H1 (cell line): ENCODE measurements around the gene MAPK14. TPM values are rescaled to one million over a fixed set of nuclear protein-coding genes. Genes with fewer than 3 reads are reported as not detected.

Source experiments
- CTCF ChIA-PET: fragments of 300-600 bp; sonication (Branson Sonifier 250); formaldehyde crosslinking; loops from one replicate; lab custom pipeline; 2021; ENCODE audit not compliant: partially characterized antibody; lab: Charles Lee
- POLR2A ChIA-PET: fragments of 300-600 bp; sonication (Branson Sonifier 250); formaldehyde crosslinking; loops from one replicate; lab custom pipeline; 2021; ENCODE audit warnings: inconsistent platforms; ENCODE audit not compliant: partially characterized antibody; lab: Charles Lee
- DNase-seq, 2 experiments: peaks; one replicate each; pipeline versions ENCODE4 v3.0.0 to v3.0.0-alpha.2; 2010 to 2022; ENCODE audit warnings: low spot score in 2 of 2, low read depth in 1 of 2, mixed read lengths in 1 of 2
- FAIRE-seq: peaks from 2 replicates; lab custom pipeline; 2011; peaks lifted over from hg19 to GRCh38; lab: Jason Lieb, UNC
- H2AFZ ChIP-seq: 2 replicates; pipeline ENCODE4 v1.8.1; 2012; ENCODE audit warnings: low read length, inconsistent platforms
- H2AK5ac ChIP-seq: 2 replicates; pipeline ENCODE4 v1.6.1; 2013; ENCODE audit warnings: low read depth, low read length
- H2BK120ac ChIP-seq: replicated peaks from 2 replicates; pipeline ENCODE3; 2013; ENCODE audit warnings: low read depth, low read length, inconsistent platforms
- H2BK12ac ChIP-seq: 2 replicates; pipeline ENCODE4 v1.6.1; 2013; ENCODE audit warnings: low read depth, low read length
- H2BK15ac ChIP-seq: 2 replicates; pipeline ENCODE4 v1.6.1; 2013; ENCODE audit warnings: low read length
- H2BK20ac ChIP-seq: 2 replicates; pipeline ENCODE4 v1.6.1; 2013; ENCODE audit warnings: low read length
- H2BK5ac ChIP-seq: 2 replicates; pipeline ENCODE4 v1.6.1; 2013; ENCODE audit warnings: low read depth, low read length
- H3K14ac ChIP-seq: 2 replicates; pipeline ENCODE4 v1.6.1; 2013; ENCODE audit warnings: inconsistent platforms; ENCODE audit not compliant: insufficient read length
- H3K18ac ChIP-seq: 2 replicates; pipeline ENCODE4 v1.6.1; 2013; ENCODE audit warnings: low read length; ENCODE audit errors: extremely low read depth
- H3K23ac ChIP-seq: 2 replicates; pipeline ENCODE4 v1.6.1; 2013; ENCODE audit warnings: inconsistent platforms; ENCODE audit not compliant: insufficient read length
- H3K23me2 ChIP-seq: 2 replicates; pipeline ENCODE4 v1.6.1; 2013; ENCODE audit warnings: low read depth, low read length
- H3K27ac ChIP-seq: 2 replicates; pipeline ENCODE4 v1.6.1; 2011; ENCODE audit warnings: low read depth, low read length, inconsistent platforms
- H3K27me3 ChIP-seq, 4 experiments: replicated peaks in 1 of 4; 1 replicate in 1 of 4; 2 replicates in 3 of 4; pipeline versions ENCODE4 v1.6.1 to v1.8.1; 2011 to 2013; ENCODE audit warnings: low read length in 3 of 4, mild to moderate bottlenecking in 3 of 4, inconsistent platforms in 2 of 4, mixed read lengths in 2 of 4, moderate library complexity in 1 of 4; ENCODE audit not compliant: control insufficient read depth in 3 of 4, insufficient read depth in 3 of 4; ENCODE audit errors: extremely low read depth in 1 of 4
- H3K36me3 ChIP-seq, 4 experiments: 2 replicates each; pipeline versions ENCODE4 v1.6.1 to v1.8.1; 2011 to 2013; ENCODE audit warnings: mild to moderate bottlenecking in 4 of 4, low read length in 3 of 4, moderate library complexity in 2 of 4, control low read depth in 1 of 4, inconsistent platforms in 1 of 4; ENCODE audit not compliant: insufficient read depth in 4 of 4, control insufficient read depth in 2 of 4
- H3K4ac ChIP-seq: replicated peaks from 2 replicates; pipeline ENCODE3; 2013; ENCODE audit warnings: low read length, low read depth, mixed read lengths, inconsistent platforms; ENCODE audit not compliant: insufficient read length
- H3K4me1 ChIP-seq, 4 experiments: replicated peaks in 1 of 4; 1 replicate in 1 of 4; 2 replicates in 3 of 4; pipeline versions ENCODE4 v1.6.1 to v1.8.1; 2011 to 2013; ENCODE audit warnings: low read length in 3 of 4, inconsistent platforms in 2 of 4, mixed read lengths in 1 of 4; ENCODE audit not compliant: insufficient read depth in 4 of 4, control insufficient read depth in 3 of 4
- H3K4me2 ChIP-seq, 2 experiments: 2 replicates each; pipeline versions ENCODE4 v1.6.1 to v1.8.1; 2011 to 2013; ENCODE audit warnings: low read depth in 2 of 2, low read length in 2 of 2, control low read depth in 1 of 2, inconsistent platforms in 1 of 2, mild to moderate bottlenecking in 1 of 2; ENCODE audit not compliant: insufficient read depth in 1 of 2
- H3K4me3 ChIP-seq, 4 experiments: fragments of 200-600, 300-600 bp in 1 of 4; sonication (generic), shearing (Covaris generic), sonication (Bioruptor Twin) in 1 of 4; 2 replicates each; pipeline versions ENCODE4 v1.5.1 to v1.8.1; 2011 to 2016; ENCODE audit warnings: low read length in 4 of 4, low read depth in 3 of 4, control low read depth in 2 of 4, inconsistent platforms in 2 of 4, mild to moderate bottlenecking in 2 of 4, mixed read lengths in 1 of 4, moderate library complexity in 1 of 4; ENCODE audit not compliant: insufficient read depth in 2 of 4; ENCODE audit errors: extremely low read depth in 1 of 4
- H3K56ac ChIP-seq: replicated peaks from 2 replicates; pipeline ENCODE3; 2013; ENCODE audit warnings: low read depth, mild to moderate bottlenecking, mixed read lengths, low read length, inconsistent platforms; ENCODE audit not compliant: insufficient read length
- H3K79me1 ChIP-seq: 2 replicates; pipeline ENCODE4 v1.6.1; 2013; ENCODE audit warnings: low read depth, low read length, control low read depth
- H3K79me2 ChIP-seq, 2 experiments: 2 replicates each; pipeline versions ENCODE4 v1.6.1 to v1.8.1; 2012 to 2013; ENCODE audit warnings: low read length in 2 of 2, mild to moderate bottlenecking in 2 of 2, inconsistent platforms in 1 of 2; ENCODE audit not compliant: insufficient read depth in 2 of 2, control insufficient read depth in 1 of 2
- H3K9ac ChIP-seq, 4 experiments: replicated peaks in 1 of 4; 1 replicate in 1 of 4; 2 replicates in 3 of 4; pipeline versions ENCODE4 v1.6.1 to v1.8.1; 2011 to 2013; ENCODE audit warnings: low read depth in 3 of 4, low read length in 3 of 4, control low read depth in 2 of 4, mild to moderate bottlenecking in 2 of 4, moderate library complexity in 2 of 4, inconsistent platforms in 1 of 4; ENCODE audit errors: extremely low read depth in 1 of 4
- H3K9me3 ChIP-seq, 2 experiments: 2 replicates each; pipeline versions ENCODE4 v1.6.1 to v1.8.1; 2012 to 2013; ENCODE audit warnings: mild to moderate bottlenecking in 2 of 2, moderate library complexity in 2 of 2, control low read depth in 1 of 2, inconsistent platforms in 1 of 2, low read depth in 1 of 2, low read length in 1 of 2, mixed read lengths in 1 of 2; ENCODE audit not compliant: insufficient read depth in 2 of 2
- H4K20me1 ChIP-seq, 2 experiments: replicated peaks in 1 of 2; 2 replicates each; pipeline versions ENCODE3 to v1.8.1; 2011 to 2013; ENCODE audit warnings: inconsistent platforms in 2 of 2, low read length in 2 of 2, mild to moderate bottlenecking in 1 of 2; ENCODE audit not compliant: insufficient read depth in 2 of 2, control insufficient read depth in 1 of 2
- H4K5ac ChIP-seq: 2 replicates; pipeline ENCODE4 v1.6.1; 2013; ENCODE audit warnings: low read length, low read depth, mixed read lengths, inconsistent platforms; ENCODE audit not compliant: insufficient read length
- H4K8ac ChIP-seq: 2 replicates; pipeline ENCODE4 v1.8.0; 2013; ENCODE audit warnings: mild to moderate bottlenecking, moderate library complexity, low read length, inconsistent platforms; ENCODE audit not compliant: insufficient read depth; ENCODE audit errors: extremely low read depth
- H4K91ac ChIP-seq: replicated peaks from 2 replicates; pipeline ENCODE3; 2013; ENCODE audit warnings: low read length, mixed read lengths, inconsistent platforms; ENCODE audit not compliant: insufficient read length
- CBX8 ChIP-seq: fragments of 300-800, 300-1000 bp; sonication (generic); IDR thresholded peaks from 2 replicates; pipeline ENCODE4 v1.7.1; 2016; ENCODE audit warnings: low read depth, low read length, borderline replicate concordance
- GABPA ChIP-seq: IDR thresholded peaks from 2 replicates; pipeline ENCODE4 v1.6.1; 2011; ENCODE audit warnings: mild to moderate bottlenecking, low read length, moderate library complexity, borderline replicate concordance; ENCODE audit not compliant: insufficient read depth
- GTF2F1 ChIP-seq: IDR thresholded peaks from 2 replicates; pipeline ENCODE4 v1.6.1; 2012; ENCODE audit warnings: low read depth, low read length, improper control_type of control experiment, borderline replicate concordance
- RFX5 ChIP-seq: IDR thresholded peaks from 2 replicates; pipeline ENCODE4 v1.6.1; 2011; ENCODE audit warnings: low read depth, low read length, improper control_type of control experiment, borderline replicate concordance
- SIN3A ChIP-seq, 2 experiments: IDR thresholded peaks in 1 of 2; conservative IDR thresholded peaks in 1 of 2; 2 replicates each; pipeline ENCODE4 v1.6.1; 2011 to 2012; ENCODE audit warnings: low read length in 2 of 2, improper control_type of control experiment in 1 of 2, low read depth in 1 of 2, mild to moderate bottlenecking in 1 of 2
- TAF7 ChIP-seq: optimal IDR thresholded peaks from 2 replicates; pipeline ENCODE3; 2011; ENCODE audit warnings: low read depth, mild to moderate bottlenecking, inconsistent platforms, low read length, moderate library complexity, borderline replicate concordance
- WGBS, 2 experiments: shearing (Covaris generic) in 1 of 2; methylation state at CpG; one replicate each; pipeline versions ENCODE4 v1.1.6 to v1.1.7; 2013 to 2015; ENCODE audit warnings: low lambda C conversion rate in 2 of 2, mixed read lengths in 2 of 2, inconsistent platforms in 1 of 2, low coverage in 1 of 2, missing lambda C conversion rate in 1 of 2; ENCODE audit not compliant: insufficient replicate concordance in 2 of 2, insufficient coverage in 1 of 2, insufficient read length in 1 of 2; ENCODE audit errors: extremely low coverage in 1 of 2, missing lambda C conversion rate in 1 of 2; 5-methylcytosine and 5-hydroxymethylcytosine counted together
- polyA plus RNA-seq, 7 experiments: library from polyadenylated mRNA; depleted of rRNA in 3 of 7; stranded (reverse) in 5 of 7; unstranded in 2 of 7; fragments of >200 nt in 5 of 7; fragments of 200-250 nt in 2 of 7; gene quantifications; 1 replicate in 5 of 7; 2 replicates in 1 of 7; 4 replicates in 1 of 7; pipeline versions ENCODE4 v1.2.1 to v1.2.3, GENCODE V29; 2011 to 2013; ENCODE audit warnings: missing spikeins in 2 of 7, mixed read lengths in 2 of 7
- total RNA-seq: library from RNA; stranded (reverse); fragmentation: NEBNext Ultra II Directional; extraction: Animal tissue kit (Norgen Biotek cat#: 25700); gene quantifications from 2 replicates; pipeline ENCODE4 v1.2.1, GENCODE V29; 2021

Gene MAPK14
- total and polyA plus RNA-seq, 2 of the 8 experiments (the other 6 are each of a cell fraction or from before 2014, with no cell fraction given): 18.1 to 39.3 TPM

GRCh38 chr6:36104836-36105235 lies 77.2 kb downstream of the MAPK14 start:
- WGBS, 2 experiments: 93% methylated on average over 2 of the region's 2 CpGs; no CpG with 5 or more reads in 1 of the 2 experiments

More at GRCh38 chr6:36104836-36105235, 77.2 kb downstream of the MAPK14 start:
- H3K27ac ChIP-seq: no peak overlapping the region
- H3K9ac ChIP-seq: no peak overlapping the region
- no peak for DNase-seq
- H3K4ac ChIP-seq: no peak overlapping the region
- H4K8ac ChIP-seq: no peak overlapping the region
- H3K36me3 ChIP-seq: peaks cover 4 to 30% (median 14%) of the 10 kb centered on the region in 4 experiments; a peak in 7 of 8 replicates
- no peak for TF ChIP-seq GABPA
- TF ChIP-seq TAF7: no peak
- no peak for TF ChIP-seq CBX8
- no peak for TF ChIP-seq RFX5
- TF ChIP-seq GTF2F1: no peak
- TF ChIP-seq SIN3A (conservative IDR thresholded peaks at IDR 0.05 in 1 of 2, IDR thresholded peaks at IDR 0.05 in 1 of 2; ENCODE audit: low read depth in 1 of 2, low read length in 2 of 2): no peak
- H2BK120ac ChIP-seq: no peak overlapping the region
- H3K79me2 ChIP-seq: no peaks in the 10 kb centered on the region
- ChIA-PET CTCF (interaction anchor here (0.6 to 3.8 kb wide), 9 partner anchors 10 to 388 kb away, joined by 3 to 35 read pairs (median 3); no protein-coding TSS in a partner anchor), POLR2A (interaction anchor here (0.7 to 1.2 kb wide), 2 partner anchors 10 to 309 kb away, joined by 3 to 4 read pairs; no protein-coding TSS in a partner anchor)
- H4K5ac ChIP-seq: no peak overlapping the region
- no peak overlapping the region for H2BK5ac ChIP-seq
- no peak overlapping the region for H2AK5ac ChIP-seq
- H2BK15ac ChIP-seq: no peak overlapping the region
- H3K79me1 ChIP-seq: no peaks in the 10 kb centered on the region
- no peak overlapping the region for H3K4me2 ChIP-seq
- H2AFZ ChIP-seq: no peak overlapping the region
- no peak overlapping the region for H3K18ac ChIP-seq
- H3K4me1 ChIP-seq: no peaks in the 10 kb centered on the region
- H3K9me3 ChIP-seq: no peaks in the 10 kb centered on the region
- H3K4me3 ChIP-seq: no peak overlapping the region
- H2BK20ac ChIP-seq: no peak overlapping the region
- no peaks in the 10 kb centered on the region; the same call in 1 of the 2 replicates for H3K23me2 ChIP-seq
- H3K23ac ChIP-seq: no peak overlapping the region
- H3K27me3 ChIP-seq: no peaks in the 10 kb centered on the region
- no peak overlapping the region for H2BK12ac ChIP-seq
- no peak for FAIRE-seq
- no peak overlapping the region for H4K91ac ChIP-seq
- H3K56ac ChIP-seq: no peak overlapping the region
- H3K14ac ChIP-seq: no peak overlapping the region
- peaks cover 0 to 4% of the 10 kb centered on the region in 2 experiments for H4K20me1 ChIP-seq
